ENCODE data around the gene LBHD1.
"Not testable (repeated sequence)": the region's sequence is repeated elsewhere in the genome, so short reads cannot be mapped to it uniquely, and the experiment has no call there.

LBHD1 gene

GRCh38 chr11:62621027-62621566 is 51.0 kb downstream of the LBHD1 start:
- Histone ChIP-seq H3K27me3 (ENCODE audit: insufficient read depth, poor library complexity, severe bottlenecking) (no peaks in the 10 kb centered on the region), H3K4me3 (replicated peaks; ENCODE audit: insufficient read depth, low read length) (peak overlapping the region; percentile 70), H3K27ac (replicated peaks) (peak overlapping the region; percentile 67)
- TF ChIP-seq CTCF (IDR thresholded peaks at IDR 0.05; ENCODE audit: insufficient read depth, low read length) = no peak
- TF ChIP-seq SPI1 (IDR thresholded peaks at IDR 0.05; ENCODE audit: borderline replicate concordance, low read depth) = no peak
- TF ChIP-seq REST (IDR thresholded peaks at IDR 0.05; ENCODE audit: insufficient replicate concordance, low read depth) = no peak
- no peak for TF ChIP-seq GABPA (IDR thresholded peaks at IDR 0.05; ENCODE audit: low read depth)
- TF ChIP-seq POLR2AphosphoS5 (IDR thresholded peaks at IDR 0.05; ENCODE audit: low read depth) = no peak
- no peak for DNase-seq (ENCODE audit: low read depth in 1 of 2, low spot score in 1 of 2)

GRCh38 chr11:62616957-62617356 is 55.1 kb downstream of the LBHD1 start:
- H3K4me3 ChIP-seq (replicated peaks; ENCODE audit: insufficient read depth, low read length); DNase-seq (ENCODE audit: low read depth in 1 of 2, low spot score in 1 of 2); H3K27ac ChIP-seq (replicated peaks); H3K27me3 ChIP-seq (ENCODE audit: insufficient read depth, poor library complexity, severe bottlenecking): not testable (repeated sequence)

- H3K27me3 ChIP-seq (ENCODE audit: insufficient read depth, poor library complexity, severe bottlenecking) = no peaks in the 10 kb centered on the region
- no peak overlapping the region for H3K4me3 ChIP-seq (replicated peaks; ENCODE audit: insufficient read depth, low read length)
- TF ChIP-seq REST (IDR thresholded peaks at IDR 0.05; ENCODE audit: insufficient replicate concordance, low read depth) (no peak), GABPA (IDR thresholded peaks at IDR 0.05; ENCODE audit: low read depth) (no peak), POLR2AphosphoS5 (IDR thresholded peaks at IDR 0.05; ENCODE audit: low read depth) (no peak), CTCF (IDR thresholded peaks at IDR 0.05; ENCODE audit: insufficient read depth, low read length) (no peak), SPI1 (IDR thresholded peaks at IDR 0.05; ENCODE audit: borderline replicate concordance, low read depth) (no peak)
- no peak overlapping the region for H3K27ac ChIP-seq (replicated peaks)
- DNase-seq (ENCODE audit: low read depth in 1 of 2, low spot score in 1 of 2) = no peak
Observed at GRCh38 chr11:62615521-62615920, 56.5 kb downstream of the LBHD1 start.

- TF ChIP-seq GABPA (IDR thresholded peaks at IDR 0.05; ENCODE audit: low read depth) (no peak), REST (IDR thresholded peaks at IDR 0.05; ENCODE audit: insufficient replicate concordance, low read depth) (no peak), POLR2AphosphoS5 (IDR thresholded peaks at IDR 0.05; ENCODE audit: low read depth) (no peak), CTCF (IDR thresholded peaks at IDR 0.05; ENCODE audit: insufficient read depth, low read length) (no peak), SPI1 (IDR thresholded peaks at IDR 0.05; ENCODE audit: borderline replicate concordance, low read depth) (no peak)
- no peak for DNase-seq (ENCODE audit: low read depth in 1 of 2, low spot score in 1 of 2)
- Histone ChIP-seq H3K27ac (replicated peaks) (no peak overlapping the region), H3K4me3 (replicated peaks; ENCODE audit: insufficient read depth, low read length) (no peak overlapping the region), H3K27me3 (ENCODE audit: insufficient read depth, poor library complexity, severe bottlenecking) (no peaks in the 10 kb centered on the region)
Observed at GRCh38 chr11:62614275-62614674, 57.8 kb downstream of the LBHD1 start.
